ENCODE measurements around the gene STMN3. TPM values are rescaled to one million over a fixed set of nuclear protein-coding genes. Genes with fewer than 3 reads are reported as not detected.
"Not testable (repeated sequence)": the region's sequence is repeated elsewhere in the genome, so short reads cannot be mapped to it uniquely, and the experiment has no call there.

The STMN3 gene
- total RNA-seq, 4 donors from 2014 or later = 9.2 to 30.5 (median 20.9) TPM

DNA sequence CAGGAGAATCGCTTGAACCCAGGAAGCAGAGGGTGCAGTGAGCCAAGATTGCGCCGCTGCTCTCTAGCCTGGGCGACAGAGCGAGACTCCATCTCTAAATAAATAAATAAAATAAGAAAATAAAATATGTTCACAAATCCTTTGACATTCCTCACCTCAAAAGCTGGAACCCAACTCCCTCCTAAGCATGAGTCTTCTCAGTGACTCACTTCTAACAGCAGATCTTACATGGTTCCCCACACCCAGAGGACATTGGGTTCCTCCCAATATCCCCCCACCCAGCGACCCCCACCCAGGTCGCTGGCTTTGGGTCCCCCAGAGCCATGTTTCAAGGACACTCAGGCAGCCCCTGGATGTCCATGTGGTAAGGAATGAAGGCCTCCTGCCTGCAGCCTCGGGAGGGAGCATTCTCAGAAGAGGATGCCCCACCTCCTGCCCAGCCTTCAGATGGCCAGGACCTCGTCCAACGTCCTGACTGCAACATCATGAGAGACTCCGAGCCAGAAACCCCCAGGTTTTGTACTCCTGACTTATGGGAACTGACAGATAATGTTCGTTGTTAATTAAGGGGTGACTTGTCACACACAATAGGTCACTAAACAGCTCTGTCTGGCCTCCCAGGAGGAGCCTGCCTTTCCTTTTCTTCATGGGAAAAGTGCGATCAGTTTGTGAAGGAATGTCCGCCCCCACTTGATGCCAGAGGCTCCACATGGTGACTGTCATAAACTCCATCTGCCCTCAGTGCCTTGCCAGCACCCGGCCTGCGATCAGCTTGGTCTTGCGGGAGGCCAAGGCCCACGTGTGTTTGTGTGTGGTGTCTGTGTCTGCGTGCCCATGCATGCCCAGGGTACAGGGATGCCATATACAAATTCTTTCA lies 16.2 kb downstream of the STMN3 start:
- H3K4me1 ChIP-seq = peaks cover 0 to under 1% of the 10 kb centered on the region in 2 donors
- no peak for DNase-seq
- H3K9me3 ChIP-seq = no peaks in the 10 kb centered on the region
- intact Hi-C loops (cut with DNase I; ENCODE audit: low total_unique reads) = no loop called here
- TF ChIP-seq, protein P1, sequence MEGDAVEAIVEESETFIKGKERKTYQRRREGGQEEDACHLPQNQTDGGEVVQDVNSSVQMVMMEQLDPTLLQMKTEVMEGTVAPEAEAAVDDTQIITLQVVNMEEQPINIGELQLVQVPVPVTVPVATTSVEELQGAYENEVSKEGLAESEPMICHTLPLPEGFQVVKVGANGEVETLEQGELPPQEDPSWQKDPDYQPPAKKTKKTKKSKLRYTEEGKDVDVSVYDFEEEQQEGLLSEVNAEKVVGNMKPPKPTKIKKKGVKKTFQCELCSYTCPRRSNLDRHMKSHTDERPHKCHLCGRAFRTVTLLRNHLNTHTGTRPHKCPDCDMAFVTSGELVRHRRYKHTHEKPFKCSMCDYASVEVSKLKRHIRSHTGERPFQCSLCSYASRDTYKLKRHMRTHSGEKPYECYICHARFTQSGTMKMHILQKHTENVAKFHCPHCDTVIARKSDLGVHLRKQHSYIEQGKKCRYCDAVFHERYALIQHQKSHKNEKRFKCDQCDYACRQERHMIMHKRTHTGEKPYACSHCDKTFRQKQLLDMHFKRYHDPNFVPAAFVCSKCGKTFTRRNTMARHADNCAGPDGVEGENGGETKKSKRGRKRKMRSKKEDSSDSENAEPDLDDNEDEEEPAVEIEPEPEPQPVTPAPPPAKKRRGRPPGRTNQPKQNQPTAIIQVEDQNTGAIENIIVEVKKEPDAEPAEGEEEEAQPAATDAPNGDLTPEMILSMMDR (IDR thresholded peaks at IDR 0.05) = no peak
- no peak for TF ChIP-seq POLR2A (IDR thresholded peaks at IDR 0.05)
- no peak overlapping the region for H3K27ac ChIP-seq
- no peak overlapping the region for H3K4me3 ChIP-seq
- no peaks in the 10 kb centered on the region for H3K36me3 ChIP-seq
- no peaks in the 10 kb centered on the region for H3K27me3 ChIP-seq

- H3K4me1 ChIP-seq = no peaks in the 10 kb centered on the region
- intact Hi-C loops (cut with DNase I; ENCODE audit: low total_unique reads) = no loop called here
Measured at GRCh38 chr20:63635431-63636141, 17.6 kb downstream of the STMN3 start.

DNA sequence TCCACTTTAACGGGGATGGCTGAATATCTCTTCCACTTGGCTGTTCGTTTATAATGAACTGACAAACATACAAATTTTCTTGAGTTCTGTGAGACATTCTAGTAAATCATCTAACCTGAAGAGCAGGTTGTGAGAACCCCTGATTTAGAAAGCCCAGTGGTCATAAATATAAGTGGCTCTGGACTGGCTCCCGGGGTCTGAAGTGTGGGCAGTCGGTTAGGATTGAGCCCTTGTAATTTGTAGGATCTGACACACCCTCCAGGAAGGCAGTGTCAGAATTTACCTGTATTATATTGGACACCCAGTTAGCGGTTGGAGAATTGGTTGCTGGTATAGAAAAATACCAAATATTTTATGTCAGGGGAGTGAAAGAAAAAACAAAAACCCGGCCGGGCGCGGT lies 19.5 kb downstream of the STMN3 start:
- H3K27ac ChIP-seq = no peak overlapping the region

More at GRCh38 chr20:63635431-63636141, 17.6 kb downstream of the STMN3 start:
- Histone ChIP-seq H3K27me3 (no peaks in the 10 kb centered on the region), H3K4me3 (no peak overlapping the region), H3K27ac (no peak overlapping the region), H3K36me3 (no peaks in the 10 kb centered on the region), H3K9me3 (no peaks in the 10 kb centered on the region)
- TF ChIP-seq POLR2A (IDR thresholded peaks at IDR 0.05) = no peak
- TF ChIP-seq, protein P1 (IDR thresholded peaks at IDR 0.05) = no peak
- DNase-seq = no peak

DNA sequence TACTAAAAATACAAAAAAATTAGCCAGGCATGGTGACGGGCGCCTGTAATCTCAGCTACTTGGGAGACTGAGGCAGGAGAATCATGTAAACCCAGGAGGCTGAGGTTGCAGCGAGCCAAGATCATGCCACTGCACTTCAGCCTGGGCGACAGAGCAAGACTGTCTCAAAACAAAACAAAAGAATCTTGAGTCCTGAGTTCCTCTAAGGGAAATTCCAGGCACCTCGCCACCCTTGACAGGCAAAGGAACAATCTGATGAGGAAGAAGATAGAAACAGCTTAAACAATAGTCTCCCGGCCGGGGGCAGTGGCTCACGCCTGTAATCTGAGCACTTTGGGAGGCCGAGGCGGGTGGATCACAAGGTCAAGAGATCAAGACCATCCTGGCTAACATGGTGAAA lies 21.8 kb downstream of the STMN3 start:
- H3K4me1 ChIP-seq; H3K4me3 ChIP-seq; H3K27me3 ChIP-seq; H3K27ac ChIP-seq; DNase-seq; intact Hi-C loops (cut with DNase I; ENCODE audit: low total_unique reads); H3K36me3 ChIP-seq; H3K9me3 ChIP-seq: not testable (repeated sequence)

More for the DNA sequence above, 19.5 kb downstream of the STMN3 start:
- H3K36me3 ChIP-seq = no peaks in the 10 kb centered on the region
- H3K4me1 ChIP-seq = peaks cover 0 to 2% of the 10 kb centered on the region in 2 donors
- H3K4me3 ChIP-seq = no peak overlapping the region
- no peak for TF ChIP-seq POLR2A (IDR thresholded peaks at IDR 0.05)
- TF ChIP-seq, protein P1 (IDR thresholded peaks at IDR 0.05) = no peak
- intact Hi-C loops (cut with DNase I; ENCODE audit: low total_unique reads) = no loop called here
- no peak for DNase-seq
- no peaks in the 10 kb centered on the region for H3K9me3 ChIP-seq
- H3K27me3 ChIP-seq = no peaks in the 10 kb centered on the region

- H3K27ac ChIP-seq; H3K36me3 ChIP-seq; H3K27me3 ChIP-seq; H3K9me3 ChIP-seq; DNase-seq; intact Hi-C loops (cut with DNase I; ENCODE audit: low total_unique reads); H3K4me3 ChIP-seq; H3K4me1 ChIP-seq: not testable (repeated sequence)
Measured at GRCh38 chr20:63630956-63631355, 22.3 kb downstream of the STMN3 start.

Measured in uterus (tissue), 4 donors.